H1 (cell line): Measurements from ENCODE around the gene MLYCD. TPM values are rescaled to one million over a fixed set of nuclear protein-coding genes. Genes with fewer than 3 reads are reported as not detected.

Experiments
- CTCF ChIA-PET: fragments of 300-600 bp; sonication (Branson Sonifier 250); formaldehyde crosslinking; loops from one replicate; lab custom pipeline; 2021; ENCODE audit not compliant: partially characterized antibody; lab: Charles Lee
- POLR2A ChIA-PET: fragments of 300-600 bp; sonication (Branson Sonifier 250); formaldehyde crosslinking; loops from one replicate; lab custom pipeline; 2021; ENCODE audit warnings: inconsistent platforms; ENCODE audit not compliant: partially characterized antibody; lab: Charles Lee
- DNase-seq, 2 experiments: peaks; one replicate each; pipeline versions ENCODE4 v3.0.0 to v3.0.0-alpha.2; 2010 to 2022; ENCODE audit warnings: low spot score in 2 of 2, low read depth in 1 of 2, mixed read lengths in 1 of 2
- FAIRE-seq: peaks from 2 replicates; lab custom pipeline; 2011; peaks lifted over from hg19 to GRCh38; lab: Jason Lieb, UNC
- H2AFZ ChIP-seq: 2 replicates; pipeline ENCODE4 v1.8.1; 2012; ENCODE audit warnings: low read length, inconsistent platforms
- H2AK5ac ChIP-seq: 2 replicates; pipeline ENCODE4 v1.6.1; 2013; ENCODE audit warnings: low read depth, low read length
- H2BK120ac ChIP-seq: replicated peaks from 2 replicates; pipeline ENCODE3; 2013; ENCODE audit warnings: low read depth, low read length, inconsistent platforms
- H2BK12ac ChIP-seq: 2 replicates; pipeline ENCODE4 v1.6.1; 2013; ENCODE audit warnings: low read depth, low read length
- H2BK15ac ChIP-seq: 2 replicates; pipeline ENCODE4 v1.6.1; 2013; ENCODE audit warnings: low read length
- H2BK20ac ChIP-seq: 2 replicates; pipeline ENCODE4 v1.6.1; 2013; ENCODE audit warnings: low read length
- H2BK5ac ChIP-seq: 2 replicates; pipeline ENCODE4 v1.6.1; 2013; ENCODE audit warnings: low read depth, low read length
- H3K14ac ChIP-seq: 2 replicates; pipeline ENCODE4 v1.6.1; 2013; ENCODE audit warnings: inconsistent platforms; ENCODE audit not compliant: insufficient read length
- H3K18ac ChIP-seq: 2 replicates; pipeline ENCODE4 v1.6.1; 2013; ENCODE audit warnings: low read length; ENCODE audit errors: extremely low read depth
- H3K23ac ChIP-seq: 2 replicates; pipeline ENCODE4 v1.6.1; 2013; ENCODE audit warnings: inconsistent platforms; ENCODE audit not compliant: insufficient read length
- H3K23me2 ChIP-seq: 2 replicates; pipeline ENCODE4 v1.6.1; 2013; ENCODE audit warnings: low read depth, low read length
- H3K27ac ChIP-seq: 2 replicates; pipeline ENCODE4 v1.6.1; 2011; ENCODE audit warnings: low read depth, low read length, inconsistent platforms
- H3K27me3 ChIP-seq, 4 experiments: replicated peaks in 1 of 4; 1 replicate in 1 of 4; 2 replicates in 3 of 4; pipeline versions ENCODE4 v1.6.1 to v1.8.1; 2011 to 2013; ENCODE audit warnings: low read length in 3 of 4, mild to moderate bottlenecking in 3 of 4, inconsistent platforms in 2 of 4, mixed read lengths in 2 of 4, moderate library complexity in 1 of 4; ENCODE audit not compliant: control insufficient read depth in 3 of 4, insufficient read depth in 3 of 4; ENCODE audit errors: extremely low read depth in 1 of 4
- H3K36me3 ChIP-seq, 4 experiments: 2 replicates each; pipeline versions ENCODE4 v1.6.1 to v1.8.1; 2011 to 2013; ENCODE audit warnings: mild to moderate bottlenecking in 4 of 4, low read length in 3 of 4, moderate library complexity in 2 of 4, control low read depth in 1 of 4, inconsistent platforms in 1 of 4; ENCODE audit not compliant: insufficient read depth in 4 of 4, control insufficient read depth in 2 of 4
- H3K4ac ChIP-seq: replicated peaks from 2 replicates; pipeline ENCODE3; 2013; ENCODE audit warnings: low read length, low read depth, mixed read lengths, inconsistent platforms; ENCODE audit not compliant: insufficient read length
- H3K4me1 ChIP-seq, 4 experiments: replicated peaks in 1 of 4; 1 replicate in 1 of 4; 2 replicates in 3 of 4; pipeline versions ENCODE4 v1.6.1 to v1.8.1; 2011 to 2013; ENCODE audit warnings: low read length in 3 of 4, inconsistent platforms in 2 of 4, mixed read lengths in 1 of 4; ENCODE audit not compliant: insufficient read depth in 4 of 4, control insufficient read depth in 3 of 4
- H3K4me2 ChIP-seq, 2 experiments: 2 replicates each; pipeline versions ENCODE4 v1.6.1 to v1.8.1; 2011 to 2013; ENCODE audit warnings: low read depth in 2 of 2, low read length in 2 of 2, control low read depth in 1 of 2, inconsistent platforms in 1 of 2, mild to moderate bottlenecking in 1 of 2; ENCODE audit not compliant: insufficient read depth in 1 of 2
- H3K4me3 ChIP-seq, 4 experiments: fragments of 200-600, 300-600 bp in 1 of 4; sonication (generic), shearing (Covaris generic), sonication (Bioruptor Twin) in 1 of 4; 2 replicates each; pipeline versions ENCODE4 v1.5.1 to v1.8.1; 2011 to 2016; ENCODE audit warnings: low read length in 4 of 4, low read depth in 3 of 4, control low read depth in 2 of 4, inconsistent platforms in 2 of 4, mild to moderate bottlenecking in 2 of 4, mixed read lengths in 1 of 4, moderate library complexity in 1 of 4; ENCODE audit not compliant: insufficient read depth in 2 of 4; ENCODE audit errors: extremely low read depth in 1 of 4
- H3K56ac ChIP-seq: replicated peaks from 2 replicates; pipeline ENCODE3; 2013; ENCODE audit warnings: low read depth, mild to moderate bottlenecking, mixed read lengths, low read length, inconsistent platforms; ENCODE audit not compliant: insufficient read length
- H3K79me1 ChIP-seq: 2 replicates; pipeline ENCODE4 v1.6.1; 2013; ENCODE audit warnings: low read depth, low read length, control low read depth
- H3K79me2 ChIP-seq, 2 experiments: 2 replicates each; pipeline versions ENCODE4 v1.6.1 to v1.8.1; 2012 to 2013; ENCODE audit warnings: low read length in 2 of 2, mild to moderate bottlenecking in 2 of 2, inconsistent platforms in 1 of 2; ENCODE audit not compliant: insufficient read depth in 2 of 2, control insufficient read depth in 1 of 2
- H3K9ac ChIP-seq, 4 experiments: replicated peaks in 1 of 4; 1 replicate in 1 of 4; 2 replicates in 3 of 4; pipeline versions ENCODE4 v1.6.1 to v1.8.1; 2011 to 2013; ENCODE audit warnings: low read depth in 3 of 4, low read length in 3 of 4, control low read depth in 2 of 4, mild to moderate bottlenecking in 2 of 4, moderate library complexity in 2 of 4, inconsistent platforms in 1 of 4; ENCODE audit errors: extremely low read depth in 1 of 4
- H3K9me3 ChIP-seq, 2 experiments: 2 replicates each; pipeline versions ENCODE4 v1.6.1 to v1.8.1; 2012 to 2013; ENCODE audit warnings: mild to moderate bottlenecking in 2 of 2, moderate library complexity in 2 of 2, control low read depth in 1 of 2, inconsistent platforms in 1 of 2, low read depth in 1 of 2, low read length in 1 of 2, mixed read lengths in 1 of 2; ENCODE audit not compliant: insufficient read depth in 2 of 2
- H4K20me1 ChIP-seq, 2 experiments: replicated peaks in 1 of 2; 2 replicates each; pipeline versions ENCODE3 to v1.8.1; 2011 to 2013; ENCODE audit warnings: inconsistent platforms in 2 of 2, low read length in 2 of 2, mild to moderate bottlenecking in 1 of 2; ENCODE audit not compliant: insufficient read depth in 2 of 2, control insufficient read depth in 1 of 2
- H4K5ac ChIP-seq: 2 replicates; pipeline ENCODE4 v1.6.1; 2013; ENCODE audit warnings: low read length, low read depth, mixed read lengths, inconsistent platforms; ENCODE audit not compliant: insufficient read length
- H4K8ac ChIP-seq: 2 replicates; pipeline ENCODE4 v1.8.0; 2013; ENCODE audit warnings: mild to moderate bottlenecking, moderate library complexity, low read length, inconsistent platforms; ENCODE audit not compliant: insufficient read depth; ENCODE audit errors: extremely low read depth
- H4K91ac ChIP-seq: replicated peaks from 2 replicates; pipeline ENCODE3; 2013; ENCODE audit warnings: low read length, mixed read lengths, inconsistent platforms; ENCODE audit not compliant: insufficient read length
- CTCF ChIP-seq, 3 experiments: IDR thresholded peaks; 1 replicate in 2 of 3; 2 replicates in 1 of 3; pipeline versions ENCODE4 v1.5.1 to v1.6.1; 2011; ENCODE audit warnings: low read length in 3 of 3, mild to moderate bottlenecking in 3 of 3, inconsistent platforms in 2 of 3, low read depth in 1 of 3, moderate library complexity in 1 of 3; ENCODE audit not compliant: insufficient read depth in 1 of 3; ENCODE audit errors: control extremely low read depth in 1 of 3
- WGBS, 2 experiments: shearing (Covaris generic) in 1 of 2; methylation state at CpG; one replicate each; pipeline versions ENCODE4 v1.1.6 to v1.1.7; 2013 to 2015; ENCODE audit warnings: low lambda C conversion rate in 2 of 2, mixed read lengths in 2 of 2, inconsistent platforms in 1 of 2, low coverage in 1 of 2, missing lambda C conversion rate in 1 of 2; ENCODE audit not compliant: insufficient replicate concordance in 2 of 2, insufficient coverage in 1 of 2, insufficient read length in 1 of 2; ENCODE audit errors: extremely low coverage in 1 of 2, missing lambda C conversion rate in 1 of 2; 5-methylcytosine and 5-hydroxymethylcytosine counted together
- polyA plus RNA-seq, 7 experiments: library from polyadenylated mRNA; depleted of rRNA in 3 of 7; stranded (reverse) in 5 of 7; unstranded in 2 of 7; fragments of >200 nt in 5 of 7; fragments of 200-250 nt in 2 of 7; gene quantifications; 1 replicate in 5 of 7; 2 replicates in 1 of 7; 4 replicates in 1 of 7; pipeline versions ENCODE4 v1.2.1 to v1.2.3, GENCODE V29; 2011 to 2013; ENCODE audit warnings: missing spikeins in 2 of 7, mixed read lengths in 2 of 7
- total RNA-seq: library from RNA; stranded (reverse); fragmentation: NEBNext Ultra II Directional; extraction: Animal tissue kit (Norgen Biotek cat#: 25700); gene quantifications from 2 replicates; pipeline ENCODE4 v1.2.1, GENCODE V29; 2021

Gene MLYCD
- total and polyA plus RNA-seq, 2 of the 8 experiments (the other 6 are each of a cell fraction or from before 2014, with no cell fraction given): 3.7 to 7.0 TPM

- H3K9ac ChIP-seq: no peak overlapping the region
- no peak overlapping the region for H3K4ac ChIP-seq
- no peak overlapping the region for H3K23ac ChIP-seq
- no peak overlapping the region for H3K4me2 ChIP-seq
- no peaks in the 10 kb centered on the region for H3K79me2 ChIP-seq
- no peak overlapping the region for H4K8ac ChIP-seq
- no peaks in the 10 kb centered on the region for H3K36me3 ChIP-seq
- H3K27me3 ChIP-seq: no peaks in the 10 kb centered on the region
- no peaks in the 10 kb centered on the region for H3K79me1 ChIP-seq
- FAIRE-seq (no peak), DNase-seq (no peak)
- H3K14ac ChIP-seq: no peak overlapping the region
- peaks cover 0 to 2% (median under 1%) of the 10 kb centered on the region in 4 experiments; a peak in 3 of 7 replicates for H3K4me1 ChIP-seq
- TF ChIP-seq CTCF (IDR thresholded peaks at IDR 0.05; ENCODE audit: control extremely low read depth in 1 of 3, insufficient read depth in 1 of 3, low read depth in 1 of 3, low read length in 3 of 3): no peak
- H3K4me3 ChIP-seq: no peak overlapping the region
- H4K91ac ChIP-seq: no peak overlapping the region
- no peak overlapping the region for H2BK5ac ChIP-seq
- no peaks in the 10 kb centered on the region for H4K20me1 ChIP-seq
- H2BK12ac ChIP-seq: no peak overlapping the region
- H3K23me2 ChIP-seq: no peaks in the 10 kb centered on the region
- H2AFZ ChIP-seq: no peak overlapping the region
- H2BK20ac ChIP-seq: no peak overlapping the region
- no peak overlapping the region for H3K56ac ChIP-seq
- no peak overlapping the region for H3K27ac ChIP-seq
- no peak overlapping the region for H2BK15ac ChIP-seq
- H3K18ac ChIP-seq: no peak overlapping the region
- ChIA-PET CTCF (interaction anchor here (1.0 to 16.0 kb wide), 5 partner anchors 11 to 102 kb away, joined by 3 to 366 read pairs (median 8); partner anchors contain the start of gene SLC38A8), POLR2A (no interaction called here)
- H3K9me3 ChIP-seq: no peaks in the 10 kb centered on the region
- no peak overlapping the region for H2BK120ac ChIP-seq
- H4K5ac ChIP-seq: no peak overlapping the region
- 87% methylated on average over 19 of the region's 21 CpGs; no CpG with 5 or more reads in 1 of the 2 experiments for WGBS, 2 experiments
- H2AK5ac ChIP-seq: no peak overlapping the region
These were observed 60.1 kb downstream of the MLYCD start for GRCh38 chr16:83958846-83959565.
